ENCODE measurements around the gene GRWD1. TPM values are rescaled to one million over a fixed set of nuclear protein-coding genes. Genes with fewer than 3 reads are reported as not detected.
A peak's percentile ranks its signal among the peaks of the same experiment; 100 is the strongest.

The GRWD1 gene
- total and polyA plus RNA-seq, 4 donors = 10.5 to 29.9 (median 22.7) TPM

DNA sequence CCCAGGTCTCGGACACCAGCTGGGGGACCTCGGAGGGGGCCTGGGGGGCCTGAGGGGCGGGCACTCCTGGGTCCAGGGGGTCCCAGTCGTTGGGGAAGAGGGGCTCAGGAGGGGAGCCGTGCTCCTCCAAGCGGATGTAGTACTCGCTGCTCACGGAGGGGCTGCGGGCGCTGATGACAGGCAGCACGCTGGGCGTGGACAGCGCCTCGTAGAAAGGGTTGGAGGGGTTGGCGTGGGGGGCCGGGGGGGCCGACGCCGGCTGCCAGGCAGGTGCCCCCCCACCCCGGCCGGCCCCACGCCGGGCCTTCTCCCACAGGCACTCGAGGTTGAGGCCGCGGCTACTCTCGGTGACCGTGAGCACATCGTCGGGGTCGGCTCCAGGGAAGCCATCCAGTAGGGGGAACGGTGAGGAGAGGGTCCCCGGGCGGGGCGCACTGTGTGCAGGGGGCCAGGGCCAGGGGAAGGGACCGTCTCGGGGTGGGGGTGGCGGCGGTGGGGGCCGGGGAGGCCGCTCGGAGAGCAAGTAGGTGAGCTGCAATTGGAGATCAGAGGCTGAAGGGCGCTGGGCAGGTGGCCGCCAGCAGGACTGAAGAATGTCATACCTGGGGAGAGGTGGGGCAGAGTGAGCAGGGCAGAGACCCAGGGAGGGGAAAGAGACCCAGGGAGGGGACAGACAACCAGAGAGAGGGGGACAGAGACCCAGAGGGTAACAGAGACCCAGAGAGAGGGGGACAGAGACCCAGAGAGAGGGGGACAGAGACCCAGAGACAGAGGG is 53.7 kb downstream of the GRWD1 start:
- no peak for DNase-seq (ENCODE audit: low read depth in 4 of 6, low spot score in 6 of 6)
- Histone ChIP-seq H3K9me3 (ENCODE audit: control insufficient read depth, insufficient read depth, low read length) (no peaks in the 10 kb centered on the region), H3K4me1 (ENCODE audit: control insufficient read depth, insufficient read depth, low read length) (peaks cover 28% of the 10 kb centered on the region), H3K27ac (ENCODE audit: low read depth, low read length) (no peak overlapping the region), H3K36me3 (ENCODE audit: control insufficient read depth, insufficient read depth, low read length) (peaks cover 70% of the 10 kb centered on the region), H3K27me3 (ENCODE audit: control insufficient read depth, insufficient read depth, low read length) (peaks cover 2% of the 10 kb centered on the region), H3K4me3 (ENCODE audit: low read depth, low read length) (no peak overlapping the region)
- 75% methylated on average over 40 of the region's 44 CpGs for WGBS (ENCODE audit: insufficient coverage)

DNA sequence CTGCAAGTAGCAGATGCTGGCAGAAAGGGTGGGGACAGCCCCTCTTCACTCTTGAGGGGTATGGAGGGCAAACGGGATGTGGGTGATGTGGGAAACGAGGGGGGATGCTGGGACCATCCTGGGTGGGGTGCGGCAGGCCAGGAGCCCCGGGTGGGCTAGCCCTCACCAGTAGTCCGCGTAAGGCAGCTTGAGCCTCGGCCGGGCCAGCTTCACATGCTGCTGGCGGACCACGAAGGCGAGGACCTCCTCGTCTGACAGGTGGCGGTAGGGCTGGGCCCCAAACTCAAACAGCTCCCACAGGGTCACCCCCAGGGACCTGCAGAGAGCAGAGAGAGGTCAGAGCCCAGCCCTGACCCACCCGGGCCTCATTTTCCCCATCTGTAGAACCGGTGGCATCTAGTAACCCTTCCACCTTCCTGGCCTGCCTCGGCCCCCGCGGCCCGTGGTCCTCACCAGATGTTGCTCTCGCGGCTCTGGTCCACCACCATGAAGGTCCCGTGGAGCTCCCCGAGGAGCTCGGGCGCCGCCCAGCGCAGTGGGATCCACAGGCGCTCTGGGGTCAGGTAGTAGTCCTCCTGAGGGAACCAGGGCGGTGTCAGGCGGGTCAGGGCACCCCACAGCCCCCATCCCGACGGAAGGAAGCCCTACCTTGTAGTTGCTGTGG is 55.2 kb downstream of the GRWD1 start:
- peaks cover 2% of the 10 kb centered on the region for H3K27me3 ChIP-seq (ENCODE audit: control insufficient read depth, insufficient read depth, low read length)
- peaks cover 82% of the 10 kb centered on the region for H3K36me3 ChIP-seq (ENCODE audit: control insufficient read depth, insufficient read depth, low read length)
- no peaks in the 10 kb centered on the region for H3K9me3 ChIP-seq (ENCODE audit: control insufficient read depth, insufficient read depth, low read length)
- H3K4me1 ChIP-seq (ENCODE audit: control insufficient read depth, insufficient read depth, low read length) = peaks cover 28% of the 10 kb centered on the region
- peak in 1 of 6 donors; percentile 0 for DNase-seq (ENCODE audit: low read depth in 4 of 6, low spot score in 6 of 6)
- H3K4me3 ChIP-seq (ENCODE audit: low read depth, low read length) = no peak overlapping the region
- WGBS (ENCODE audit: insufficient coverage) = 57% methylated on average over 32 of the region's 32 CpGs
- no peak overlapping the region for H3K27ac ChIP-seq (ENCODE audit: low read depth, low read length)

DNA sequence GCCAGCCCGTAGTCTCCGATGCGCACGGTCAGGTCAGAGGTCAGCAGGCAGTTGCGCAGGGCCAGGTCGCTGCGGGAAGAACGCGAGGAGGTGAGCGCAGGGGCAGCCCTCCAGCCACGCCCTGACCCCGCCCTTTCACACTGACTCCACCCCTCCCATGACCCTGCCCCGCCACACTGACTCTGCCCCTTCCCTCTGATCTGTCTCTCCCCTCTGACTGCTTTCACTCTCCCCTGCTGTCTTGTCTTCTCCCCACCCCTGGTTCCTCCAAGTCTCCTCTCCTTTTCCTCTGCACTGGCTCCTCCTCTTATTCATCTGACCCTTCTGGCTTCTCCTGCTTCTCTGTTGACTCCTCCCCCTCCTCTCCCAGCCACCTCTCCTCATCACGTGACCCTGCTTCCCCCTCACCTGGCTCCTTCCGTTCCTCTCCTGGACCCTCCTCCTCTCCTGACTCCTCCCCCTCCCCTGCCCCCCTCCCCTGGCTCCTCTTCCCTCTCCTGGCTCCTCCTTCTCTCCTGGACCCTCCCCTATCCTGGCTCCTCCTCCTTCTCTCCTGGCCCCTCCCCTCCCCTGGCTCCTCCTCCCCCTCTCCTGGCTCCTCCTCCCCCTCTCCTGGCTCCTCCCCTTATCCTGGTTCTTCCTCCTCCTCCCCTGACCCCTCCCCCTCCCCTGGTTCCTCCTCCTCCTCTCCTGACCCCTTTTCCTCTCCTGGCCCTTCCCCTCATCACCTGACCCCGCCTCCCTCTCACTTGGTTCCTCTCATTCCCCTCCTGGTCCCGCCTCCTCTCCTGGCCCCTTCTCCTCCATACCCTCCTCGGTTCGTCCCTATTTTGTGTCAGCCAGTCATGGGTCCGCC is 55.9 kb downstream of the GRWD1 start:
- Histone ChIP-seq H3K4me3 (ENCODE audit: low read depth, low read length) (no peak overlapping the region), H3K36me3 (ENCODE audit: control insufficient read depth, insufficient read depth, low read length) (peaks cover 89% of the 10 kb centered on the region), H3K4me1 (ENCODE audit: control insufficient read depth, insufficient read depth, low read length) (peaks cover 28% of the 10 kb centered on the region), H3K27me3 (ENCODE audit: control insufficient read depth, insufficient read depth, low read length) (peaks cover 2% of the 10 kb centered on the region), H3K27ac (ENCODE audit: low read depth, low read length) (no peak overlapping the region), H3K9me3 (ENCODE audit: control insufficient read depth, insufficient read depth, low read length) (no peaks in the 10 kb centered on the region)
- peak in 2 of 6 donors; percentile 21 to 39 for DNase-seq (ENCODE audit: low read depth in 4 of 6, low spot score in 6 of 6)
- WGBS (ENCODE audit: insufficient coverage) = 19% methylated on average over 20 of the region's 20 CpGs

DNA sequence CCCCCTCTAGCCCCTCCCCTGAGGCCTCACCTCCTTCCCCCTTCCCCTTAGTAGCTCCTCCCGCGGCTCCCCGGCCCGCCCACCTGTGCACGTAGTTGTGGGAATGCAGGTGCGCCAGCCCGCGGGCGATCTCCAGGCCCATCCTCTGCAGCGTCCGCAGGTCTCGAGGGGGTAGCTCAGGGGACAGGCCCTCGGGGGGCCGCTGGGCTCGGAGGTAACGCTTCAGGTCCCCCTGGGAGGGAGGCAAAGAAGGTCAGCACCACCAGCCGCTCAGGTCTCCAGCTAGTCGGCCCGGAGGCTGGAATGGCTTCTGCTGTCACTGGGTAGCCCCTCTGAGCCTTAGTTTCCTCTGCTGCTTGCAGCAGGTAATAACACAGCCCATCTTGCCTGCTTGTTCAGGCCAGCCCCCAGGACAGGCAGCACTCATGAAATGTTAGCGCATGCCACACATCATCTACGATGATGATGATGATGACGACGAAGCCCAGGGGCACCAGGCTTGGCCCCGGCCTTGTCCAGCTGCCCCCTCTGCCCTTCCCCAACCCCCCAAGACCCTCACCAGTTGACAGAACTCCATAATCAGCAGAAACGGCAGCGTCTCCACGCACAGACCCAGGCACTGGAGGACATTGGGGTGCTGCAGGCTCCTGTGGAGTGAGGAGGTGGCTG is 56.7 kb downstream of the GRWD1 start:
- peaks cover 2% of the 10 kb centered on the region for H3K27me3 ChIP-seq (ENCODE audit: control insufficient read depth, insufficient read depth, low read length)
- H3K4me1 ChIP-seq (ENCODE audit: control insufficient read depth, insufficient read depth, low read length) = peaks cover 24% of the 10 kb centered on the region
- H3K4me3 ChIP-seq (ENCODE audit: low read depth, low read length) = no peak overlapping the region
- no peaks in the 10 kb centered on the region for H3K9me3 ChIP-seq (ENCODE audit: control insufficient read depth, insufficient read depth, low read length)
- peak in 1 of 6 donors; percentile 1 for DNase-seq (ENCODE audit: low read depth in 4 of 6, low spot score in 6 of 6)
- peaks cover 90% of the 10 kb centered on the region for H3K36me3 ChIP-seq (ENCODE audit: control insufficient read depth, insufficient read depth, low read length)
- 27% methylated on average over 25 of the region's 27 CpGs for WGBS (ENCODE audit: insufficient coverage)
- H3K27ac ChIP-seq (ENCODE audit: low read depth, low read length) = no peak overlapping the region

DNA sequence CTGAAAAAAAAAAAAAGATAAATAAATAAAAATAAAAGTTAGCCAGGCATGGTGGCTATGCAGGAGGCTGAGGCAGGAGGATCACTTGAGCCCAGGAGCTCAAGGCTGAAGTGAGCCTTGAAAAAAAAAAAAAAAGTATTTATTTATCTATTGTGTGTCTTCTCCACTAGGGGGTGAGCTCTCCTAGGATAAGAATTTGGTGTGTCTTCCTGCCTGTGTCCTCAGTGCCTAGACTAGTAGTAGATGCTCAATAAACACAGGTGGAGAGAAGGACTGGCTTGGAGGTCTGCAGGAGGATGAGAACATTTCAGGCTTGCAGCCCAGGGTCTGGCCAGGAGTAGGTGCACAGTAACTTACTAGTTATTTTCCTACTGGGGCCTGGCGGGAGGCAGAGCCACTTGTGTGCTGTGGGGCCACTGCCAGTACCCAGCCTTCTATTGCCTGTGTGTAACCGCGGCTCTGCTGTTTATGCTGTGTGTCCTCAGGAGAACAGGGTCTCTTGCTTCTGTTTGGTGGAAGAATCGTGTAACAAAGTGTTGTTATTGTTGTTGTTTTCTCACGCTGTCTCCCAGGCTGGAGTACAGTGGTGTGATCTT is 60.5 kb downstream of the GRWD1 start:
- peaks cover 84% of the 10 kb centered on the region for H3K36me3 ChIP-seq (ENCODE audit: control insufficient read depth, insufficient read depth, low read length)
- WGBS (ENCODE audit: insufficient coverage) = 91% methylated on average over 5 of the region's 5 CpGs
- peaks cover 25% of the 10 kb centered on the region for H3K4me1 ChIP-seq (ENCODE audit: control insufficient read depth, insufficient read depth, low read length)
- no peak overlapping the region for H3K27ac ChIP-seq (ENCODE audit: low read depth, low read length)
- no peaks in the 10 kb centered on the region for H3K9me3 ChIP-seq (ENCODE audit: control insufficient read depth, insufficient read depth, low read length)
- DNase-seq (ENCODE audit: low read depth in 4 of 6, low spot score in 6 of 6) = no peak
- H3K27me3 ChIP-seq (ENCODE audit: control insufficient read depth, insufficient read depth, low read length) = no peaks in the 10 kb centered on the region
- H3K4me3 ChIP-seq (ENCODE audit: low read depth, low read length) = no peak overlapping the region

Other genes starting within 250 kb of the GRWD1 start
- gene CARD8, start 190.1 kb upstream of the GRWD1 start, total RNA-seq = 10 to 100 TPM; 35.8 to 48.4 TPM
- 10 to 100 TPM; 42.7 to 45.7 TPM for gene CARD8, start 190.1 kb upstream of the GRWD1 start, polyA plus RNA-seq (ENCODE audit: insufficient read length in 2 of 2)
- 10 to 100 TPM in 1 of 2 donors, 1 to 10 TPM in 1; 7.2 to 13.6 TPM for gene ZNF114, start 175.9 kb upstream of the GRWD1 start, total RNA-seq
- 1 to 10 TPM; 6.2 to 6.3 TPM for gene ZNF114, start 175.9 kb upstream of the GRWD1 start, polyA plus RNA-seq (ENCODE audit: insufficient read length in 2 of 2)
- 10 to 100 TPM; 31.6 to 77.1 TPM for gene EMP3, start 120.4 kb upstream of the GRWD1 start, total RNA-seq
- gene EMP3, start 120.4 kb upstream of the GRWD1 start, polyA plus RNA-seq (ENCODE audit: insufficient read length in 2 of 2) = 10 to 100 TPM; 29.7 to 64.9 TPM
- 1 to 10 TPM; 3.5 to 6.7 TPM for gene TMEM143, start 82.0 kb upstream of the GRWD1 start, total RNA-seq
- 10 to 100 TPM; 10.0 to 14.7 TPM for gene TMEM143, start 82.0 kb upstream of the GRWD1 start, polyA plus RNA-seq (ENCODE audit: insufficient read length in 2 of 2)
- gene SYNGR4, start 81.6 kb upstream of the GRWD1 start, total RNA-seq = not detected
- under 1 TPM; 0.35 to 0.76 TPM for gene SYNGR4, start 81.6 kb upstream of the GRWD1 start, polyA plus RNA-seq (ENCODE audit: insufficient read length in 2 of 2)
- 10 to 100 TPM; 44.6 to 86.8 TPM for gene KDELR1, start 54.4 kb upstream of the GRWD1 start, total RNA-seq
- 100 to 1,000 TPM; 125 to 141 TPM for gene KDELR1, start 54.4 kb upstream of the GRWD1 start, polyA plus RNA-seq (ENCODE audit: insufficient read length in 2 of 2)
- gene GRIN2D, start 52.3 kb upstream of the GRWD1 start, total RNA-seq = 1 to 10 TPM; 2.6 to 6.3 TPM
- gene GRIN2D, start 52.3 kb upstream of the GRWD1 start, polyA plus RNA-seq (ENCODE audit: insufficient read length in 2 of 2) = 10 to 100 TPM; 30.9 to 32.0 TPM
- 1 to 10 TPM in 1 of 2 donors, under 1 TPM in 1; 0.61 to 1.4 TPM for gene KCNJ14, start 9.6 kb downstream of the GRWD1 start, total RNA-seq
- gene KCNJ14, start 9.6 kb downstream of the GRWD1 start, polyA plus RNA-seq (ENCODE audit: insufficient read length in 2 of 2) = 1 to 10 TPM; 1.2 to 2.1 TPM
- gene CYTH2, start 23.4 kb downstream of the GRWD1 start, total RNA-seq = 10 to 100 TPM; 29.9 to 49.8 TPM
- gene CYTH2, start 23.4 kb downstream of the GRWD1 start, polyA plus RNA-seq (ENCODE audit: insufficient read length in 2 of 2) = 100 to 1,000 TPM in 1 of 2 donors, 10 to 100 TPM in 1; 98.0 to 109 TPM
- 10 to 100 TPM in 1 of 2 donors, 1 to 10 TPM in 1; 8.8 to 10.8 TPM for gene LMTK3, start 65.9 kb downstream of the GRWD1 start, total RNA-seq
- gene LMTK3, start 65.9 kb downstream of the GRWD1 start, polyA plus RNA-seq (ENCODE audit: insufficient read length in 2 of 2) = 10 to 100 TPM; 65.8 to 76.5 TPM
- gene SULT2B1, start 106.2 kb downstream of the GRWD1 start, total RNA-seq = under 1 TPM in 1 of 2 donors, not detected in 1; 0.39 TPM
- under 1 TPM; 0.48 to 0.90 TPM for gene SULT2B1, start 106.2 kb downstream of the GRWD1 start, polyA plus RNA-seq (ENCODE audit: insufficient read length in 2 of 2)
- gene SPACA4, start 160.8 kb downstream of the GRWD1 start, total RNA-seq = not detected
- under 1 TPM in 1 of 2 donors, not detected in 1; 0.54 TPM for gene SPACA4, start 160.8 kb downstream of the GRWD1 start, polyA plus RNA-seq (ENCODE audit: insufficient read length in 2 of 2)
- under 1 TPM in 1 of 2 donors, not detected in 1; 0.61 TPM for gene FAM83E, start 169.1 kb downstream of the GRWD1 start, total RNA-seq
- under 1 TPM; 0.13 to 0.45 TPM for gene FAM83E, start 169.1 kb downstream of the GRWD1 start, polyA plus RNA-seq (ENCODE audit: insufficient read length in 2 of 2)
- 1,000 to 10,000 TPM in 1 of 2 donors, 100 to 1,000 TPM in 1; 747 to 1,623 TPM for gene RPL18, start 173.2 kb downstream of the GRWD1 start, total RNA-seq
- gene RPL18, start 173.2 kb downstream of the GRWD1 start, polyA plus RNA-seq (ENCODE audit: insufficient read length in 2 of 2) = 1,000 to 10,000 TPM; 1,019 to 1,048 TPM
- gene SPHK2, start 173.5 kb downstream of the GRWD1 start, total RNA-seq = 10 to 100 TPM; 10.2 to 11.6 TPM
- 10 to 100 TPM; 36.6 to 39.3 TPM for gene SPHK2, start 173.5 kb downstream of the GRWD1 start, polyA plus RNA-seq (ENCODE audit: insufficient read length in 2 of 2)
- 10 to 100 TPM in 1 of 2 donors, 1 to 10 TPM in 1; 6.2 to 16.6 TPM for gene DBP, start 191.4 kb downstream of the GRWD1 start, total RNA-seq
- gene DBP, start 191.4 kb downstream of the GRWD1 start, polyA plus RNA-seq (ENCODE audit: insufficient read length in 2 of 2) = 10 to 100 TPM; 14.0 to 16.2 TPM
- 10 to 100 TPM; 13.3 to 64.7 TPM for gene CA11, start 200.2 kb downstream of the GRWD1 start, total RNA-seq
- gene CA11, start 200.2 kb downstream of the GRWD1 start, polyA plus RNA-seq (ENCODE audit: insufficient read length in 2 of 2) = 10 to 100 TPM; 53.6 to 71.7 TPM
- gene NTN5, start 227.0 kb downstream of the GRWD1 start, total RNA-seq = 1 to 10 TPM in 1 of 2 donors, under 1 TPM in 1; 0.10 to 1.2 TPM
- 1 to 10 TPM in 1 of 2 donors, under 1 TPM in 1; 0.63 to 2.3 TPM for gene NTN5, start 227.0 kb downstream of the GRWD1 start, polyA plus RNA-seq (ENCODE audit: insufficient read length in 2 of 2)
- gene FUT2, start 250.0 kb downstream of the GRWD1 start, total RNA-seq = not detected
- gene FUT2, start 250.0 kb downstream of the GRWD1 start, polyA plus RNA-seq (ENCODE audit: insufficient read length in 2 of 2) = 1 to 10 TPM; 2.1 to 6.7 TPM

Measured in spinal cord (tissue), 10 donors.